Brain microvascular endothelial cell (primary cell): ENCODE data around the gene WRNIP1.

Experiments
- DNase-seq: peaks from one replicate; pipeline ENCODE4 v3.0.0-alpha.2; 2020
- H3K27ac ChIP-seq: fragments of 250-450 bp; sonication (Bioruptor Pico); 2 replicates; pipeline ENCODE4 v1.5.1; 2020; ENCODE audit warnings: mild to moderate bottlenecking, moderate library complexity
- H3K27me3 ChIP-seq: fragments of 250-450 bp; sonication (Bioruptor Pico); replicated peaks from 2 replicates; pipeline ENCODE4 v1.5.1; 2020; ENCODE audit warnings: mild to moderate bottlenecking
- H3K36me3 ChIP-seq: fragments of 250-450 bp; sonication (Bioruptor Pico); replicated peaks from 2 replicates; pipeline ENCODE4 v1.5.1; 2020; ENCODE audit warnings: mild to moderate bottlenecking
- H3K4me3 ChIP-seq: 2 replicates; pipeline ENCODE4 v1.5.1; 2011; ENCODE audit warnings: low read depth, mild to moderate bottlenecking, control low read depth, low read length, moderate library complexity
- in situ Hi-C: cut with HindIII; loops from 2 replicates; pipeline ENCODE4 v1.10.0; 2017; ENCODE audit warnings: low sequenced_read_pairs, low pct_ligation_motif_present
- TF ChIP-seq, protein P1 (sequence below): IDR thresholded peaks from 2 replicates; pipeline ENCODE4 v1.5.1; 2011; ENCODE audit warnings: low read depth, mild to moderate bottlenecking, moderate library complexity, low read length, control low read depth, inconsistent platforms; ENCODE audit errors: missing control alignments

WRNIP1 gene

DNA sequence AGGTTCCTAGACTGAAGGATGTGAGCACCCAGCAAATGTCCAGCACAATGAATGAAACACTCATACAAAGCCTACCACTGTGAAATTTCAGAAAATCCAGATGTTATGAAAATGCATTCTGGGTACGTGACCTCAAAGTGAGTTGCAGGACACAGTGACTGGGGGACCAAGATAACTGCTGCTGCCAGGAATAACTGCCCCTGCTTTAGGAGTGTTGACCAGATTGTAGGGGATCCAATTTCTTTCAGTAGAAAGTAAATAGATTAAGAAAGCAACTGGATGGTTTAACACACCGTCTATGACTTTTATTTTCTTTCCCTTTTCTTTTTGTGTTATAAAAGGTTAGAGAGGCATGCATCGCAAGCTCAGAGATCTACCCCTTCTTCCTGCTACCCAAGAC, 44.0 kb upstream of the WRNIP1 start:
- TF ChIP-seq, protein P1, sequence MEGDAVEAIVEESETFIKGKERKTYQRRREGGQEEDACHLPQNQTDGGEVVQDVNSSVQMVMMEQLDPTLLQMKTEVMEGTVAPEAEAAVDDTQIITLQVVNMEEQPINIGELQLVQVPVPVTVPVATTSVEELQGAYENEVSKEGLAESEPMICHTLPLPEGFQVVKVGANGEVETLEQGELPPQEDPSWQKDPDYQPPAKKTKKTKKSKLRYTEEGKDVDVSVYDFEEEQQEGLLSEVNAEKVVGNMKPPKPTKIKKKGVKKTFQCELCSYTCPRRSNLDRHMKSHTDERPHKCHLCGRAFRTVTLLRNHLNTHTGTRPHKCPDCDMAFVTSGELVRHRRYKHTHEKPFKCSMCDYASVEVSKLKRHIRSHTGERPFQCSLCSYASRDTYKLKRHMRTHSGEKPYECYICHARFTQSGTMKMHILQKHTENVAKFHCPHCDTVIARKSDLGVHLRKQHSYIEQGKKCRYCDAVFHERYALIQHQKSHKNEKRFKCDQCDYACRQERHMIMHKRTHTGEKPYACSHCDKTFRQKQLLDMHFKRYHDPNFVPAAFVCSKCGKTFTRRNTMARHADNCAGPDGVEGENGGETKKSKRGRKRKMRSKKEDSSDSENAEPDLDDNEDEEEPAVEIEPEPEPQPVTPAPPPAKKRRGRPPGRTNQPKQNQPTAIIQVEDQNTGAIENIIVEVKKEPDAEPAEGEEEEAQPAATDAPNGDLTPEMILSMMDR = no peak
- Histone ChIP-seq H3K27me3 (no peaks in the 10 kb centered on the region), H3K27ac (no peak overlapping the region), H3K36me3 (no peaks in the 10 kb centered on the region), H3K4me3 (no peak overlapping the region)
- in situ Hi-C loops = no loop called here
- DNase-seq = no peak

DNA sequence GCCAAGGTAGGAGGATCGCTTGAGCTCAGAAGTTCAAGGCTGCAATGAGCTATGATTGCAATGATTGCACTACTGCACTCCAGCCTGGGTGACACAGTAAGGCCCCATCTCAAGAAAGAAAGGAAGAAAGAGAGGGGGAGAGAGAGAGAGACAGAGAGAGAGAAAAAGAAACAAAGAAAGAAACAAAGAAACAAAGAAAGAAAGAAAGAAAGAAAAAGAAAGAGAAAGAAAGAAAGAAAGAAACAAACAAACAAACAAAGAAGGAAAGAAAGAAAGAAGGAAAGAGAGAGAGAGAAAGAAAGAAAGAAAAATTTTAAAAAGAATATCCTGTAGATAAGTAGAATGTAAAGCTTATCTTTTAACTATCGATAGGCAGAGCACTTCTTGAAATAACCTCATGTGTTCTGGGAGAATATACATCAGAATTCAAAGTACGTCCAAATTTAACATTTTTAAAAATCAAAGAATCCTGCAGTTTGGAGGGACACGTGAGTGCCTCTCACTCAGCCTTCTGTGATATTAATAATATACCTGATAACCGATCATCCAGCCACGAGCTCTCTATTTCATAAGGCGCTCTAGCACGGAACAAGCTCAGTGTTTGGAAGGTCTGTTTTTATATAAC, 39.7 kb upstream of the WRNIP1 start:
- Histone ChIP-seq H3K27ac (peak overlapping the region; percentile 44), H3K4me3 (no peak overlapping the region), H3K27me3 (no peaks in the 10 kb centered on the region), H3K36me3 (no peaks in the 10 kb centered on the region)
- no peak for DNase-seq
- TF ChIP-seq, protein P1 = no peak
- in situ Hi-C loops = no loop called here

DNA sequence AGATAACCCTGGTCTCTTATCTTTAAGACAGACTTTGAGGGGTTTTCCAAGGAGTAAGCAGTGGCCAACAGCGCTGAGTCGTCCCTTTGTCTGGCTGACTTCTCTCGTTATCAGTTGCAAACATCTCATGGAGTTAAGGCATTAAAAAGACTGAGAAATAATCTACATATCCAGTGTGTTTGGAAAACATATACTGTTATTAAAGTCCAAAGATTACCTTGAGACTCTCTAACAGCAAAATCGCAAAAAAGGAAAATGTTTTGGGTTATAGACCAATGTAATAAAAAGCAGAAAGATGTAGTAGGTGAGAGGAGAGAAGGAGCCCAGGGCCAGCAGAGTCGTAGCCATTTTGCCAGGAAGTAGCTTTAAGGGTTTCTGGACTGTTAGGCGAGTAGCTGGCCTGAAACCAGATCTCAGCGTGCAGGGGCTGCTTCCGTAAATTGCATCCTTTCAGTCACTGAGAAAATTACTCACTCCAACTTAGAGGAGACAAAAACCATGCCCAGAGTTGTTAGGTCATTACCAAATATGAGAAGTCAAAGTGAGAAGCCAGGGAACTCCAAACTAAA, 39.1 kb upstream of the WRNIP1 start:
- H3K27me3 ChIP-seq = no peaks in the 10 kb centered on the region
- TF ChIP-seq, protein P1 = no peak
- in situ Hi-C loops = no loop called here
- peak; percentile 60 for DNase-seq
- H3K4me3 ChIP-seq = no peak overlapping the region
- H3K36me3 ChIP-seq = no peaks in the 10 kb centered on the region
- H3K27ac ChIP-seq = peak overlapping the region; percentile 44

DNA sequence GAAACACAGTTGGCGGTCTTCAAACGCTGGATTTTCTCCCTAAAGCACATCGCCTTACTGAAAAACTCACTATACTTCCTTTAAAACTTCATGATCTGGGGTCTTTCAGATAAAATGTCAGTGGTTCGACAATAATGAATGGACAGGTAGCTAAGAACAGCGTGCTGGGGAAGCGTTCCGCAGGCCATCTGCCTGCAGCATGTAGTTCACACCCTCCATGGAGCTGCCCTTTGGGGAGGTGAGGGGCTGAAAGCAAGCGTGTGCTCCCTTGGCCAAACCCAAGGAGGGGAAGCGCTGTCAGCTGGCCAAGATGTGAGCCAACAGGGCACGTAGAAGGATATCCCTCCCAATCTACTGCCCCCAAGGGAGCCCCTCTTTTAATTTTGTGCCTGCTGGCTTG, 35.3 kb upstream of the WRNIP1 start:
- DNase-seq = no peak
- in situ Hi-C loops = no loop called here
- no peak overlapping the region for H3K4me3 ChIP-seq
- H3K27ac ChIP-seq = no peak overlapping the region
- no peaks in the 10 kb centered on the region for H3K36me3 ChIP-seq
- TF ChIP-seq, protein P1 = no peak
- H3K27me3 ChIP-seq = no peaks in the 10 kb centered on the region

DNA sequence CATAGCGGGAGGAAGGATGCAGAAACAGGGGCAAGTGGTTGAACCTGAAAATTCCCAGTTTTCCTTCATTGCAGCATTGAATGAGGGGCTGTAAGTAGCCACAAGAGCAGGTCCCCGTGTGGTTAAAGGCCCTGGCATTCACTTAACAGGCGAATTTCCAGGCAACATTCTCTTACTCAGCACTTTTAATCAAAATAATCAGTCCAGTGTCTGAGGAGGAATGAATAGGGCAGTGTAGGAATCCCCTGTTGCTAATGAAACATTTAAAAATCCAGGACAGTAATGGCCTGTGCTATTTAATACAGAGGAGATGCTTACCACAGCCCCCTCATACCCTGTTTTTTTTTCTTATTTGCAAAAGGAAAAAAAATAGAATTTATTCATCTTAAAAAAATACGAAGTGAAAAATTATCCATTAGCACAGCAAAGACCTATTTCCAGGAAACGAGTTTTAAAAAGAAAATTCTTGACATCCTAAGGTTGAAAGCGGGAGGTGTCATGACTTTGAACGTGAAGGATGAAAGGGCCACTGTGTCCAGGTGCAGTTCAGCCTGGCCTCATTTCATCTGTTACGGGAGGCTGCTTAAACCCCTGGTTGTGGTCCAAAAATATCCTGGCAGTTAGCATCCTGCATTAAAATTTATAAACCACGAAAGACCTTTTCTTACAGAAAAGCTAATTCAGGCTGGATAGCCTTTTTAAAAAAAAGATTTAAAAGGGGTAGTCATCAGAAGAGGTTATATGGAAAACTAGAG, 34.7 kb upstream of the WRNIP1 start:
- TF ChIP-seq, protein P1 = no peak
- DNase-seq = no peak
- in situ Hi-C loops = no loop called here
- H3K27ac ChIP-seq = no peak overlapping the region
- H3K36me3 ChIP-seq = no peaks in the 10 kb centered on the region
- H3K27me3 ChIP-seq = no peaks in the 10 kb centered on the region
- H3K4me3 ChIP-seq = no peak overlapping the region
